Naive thymus-derived CD4-positive, alpha-beta T cell (primary cell): Measurements from ENCODE around the gene SPACDR. TPM values are rescaled to one million over a fixed set of nuclear protein-coding genes. Genes with fewer than 3 reads are reported as not detected.

Experiments used
- ATAC-seq: fragments of 150-1000 bp; cut with Tn5 transposase; 2 replicates; pipeline ENCODE4 v1.10.0; 2021; ENCODE audit warnings: mild to moderate bottlenecking, moderate library complexity
- CTCF ChIA-PET: fragments of 350-600 bp; sonication (Branson Sonifier 250); formaldehyde crosslinking; loops from one replicate; lab custom pipeline; 2021; ENCODE audit warnings: antibody characterized with exemption; lab: Charles Lee
- POLR2A ChIA-PET: fragments of 350-600 bp; sonication (Branson Sonifier 250); formaldehyde crosslinking; loops from one replicate; lab custom pipeline; 2021; ENCODE audit warnings: antibody characterized with exemption, inconsistent platforms; lab: Charles Lee
- DNase-seq, 9 donors: peaks; one replicate each; pipeline versions ENCODE4 v3.0.0 to v3.0.0-alpha.2; 2020 to 2022; ENCODE audit warnings: mixed read lengths in 1 of 9
- H3K27ac ChIP-seq: one replicate; pipeline ENCODE4 v1.7.0; 2013; ENCODE audit warnings: mild to moderate bottlenecking, low read depth, low read length, moderate library complexity
- H3K27me3 ChIP-seq, 2 donors: one replicate each; pipeline ENCODE4 v1.7.0; 2013; ENCODE audit warnings: low read length in 2 of 2, mild to moderate bottlenecking in 2 of 2, moderate library complexity in 2 of 2; ENCODE audit not compliant: control insufficient read depth in 2 of 2, insufficient read depth in 2 of 2
- H3K36me3 ChIP-seq, 3 experiments: 1 replicate in 2 of 3; 2 replicates in 1 of 3; pipeline ENCODE4 v1.7.0; 2013; ENCODE audit warnings: low read length in 3 of 3, mild to moderate bottlenecking in 3 of 3, moderate library complexity in 1 of 3; ENCODE audit not compliant: insufficient read depth in 3 of 3, control insufficient read depth in 2 of 3
- H3K4me1 ChIP-seq, 2 donors: one replicate each; pipeline ENCODE4 v1.7.0; 2013; ENCODE audit warnings: low read length in 2 of 2, mild to moderate bottlenecking in 2 of 2, moderate library complexity in 1 of 2; ENCODE audit not compliant: control insufficient read depth in 2 of 2, insufficient read depth in 2 of 2
- H3K4me3 ChIP-seq: 2 replicates; pipeline ENCODE4 v1.7.0; 2013; ENCODE audit warnings: mild to moderate bottlenecking, low read length
- H3K9me3 ChIP-seq, 3 experiments: 1 replicate in 2 of 3; 2 replicates in 1 of 3; pipeline ENCODE4 v1.7.0; 2013; ENCODE audit warnings: low read length in 3 of 3; ENCODE audit not compliant: control insufficient read depth in 2 of 3
- H3K27ac Mint-ChIP-seq, 9 donors: one replicate each; pipeline ENCODE4 v1.8.0; 2020 to 2022; ENCODE audit warnings: mixed read lengths in 9 of 9, mild to moderate bottlenecking in 8 of 9, moderate library complexity in 5 of 9, inconsistent platforms in 2 of 9
- H3K27me3 Mint-ChIP-seq, 5 donors: one replicate each; pipeline ENCODE4 v1.8.0; 2021 to 2022; ENCODE audit warnings: mixed read lengths in 5 of 5, mild to moderate bottlenecking in 1 of 5
- H3K36me3 Mint-ChIP-seq, 5 donors: one replicate each; pipeline ENCODE4 v1.8.0; 2020 to 2022; ENCODE audit warnings: mixed read lengths in 5 of 5, mild to moderate bottlenecking in 3 of 5, inconsistent platforms in 1 of 5
- H3K4me1 Mint-ChIP-seq, 7 donors: one replicate each; pipeline ENCODE4 v1.8.0; 2020 to 2022; ENCODE audit warnings: mixed read lengths in 7 of 7, mild to moderate bottlenecking in 3 of 7, inconsistent platforms in 1 of 7
- H3K4me3 Mint-ChIP-seq, 10 donors: one replicate each; pipeline ENCODE4 v1.8.0; 2020 to 2022; ENCODE audit warnings: mild to moderate bottlenecking in 10 of 10, mixed read lengths in 10 of 10, moderate library complexity in 6 of 10, inconsistent platforms in 2 of 10
- H3K9me3 Mint-ChIP-seq, 11 donors: one replicate each; pipeline ENCODE4 v1.8.0; 2020 to 2022; ENCODE audit warnings: mixed read lengths in 11 of 11, mild to moderate bottlenecking in 4 of 11, inconsistent platforms in 1 of 11, moderate library complexity in 1 of 11
- intact Hi-C, 2 donors: fragments of 100-400 bp; cut with micrococcal nuclease; formaldehyde crosslinking; loops; one replicate each; pipeline ENCODE4 v1.15.1; 2023
- polyA plus RNA-seq, 2 donors: library from polyadenylated mRNA; unstranded; fragments of 300-500 nt; fragmentation: Illumina TruSeq; gene quantifications; one replicate each; pipeline ENCODE4 v1.2.3, GENCODE V29; 2021
- total RNA-seq, 6 experiments: library from RNA in 5 of 6; stranded (reverse) in 5 of 6; gene quantifications; 1 replicate in 5 of 6; 2 replicates in 1 of 6; pipeline ENCODE4 v1.2.3 and lab custom pipeline; 2021 to 2026

The SPACDR gene
- total and polyA plus RNA-seq, 7 experiments from 2014 or later: 0.85 to 7.8 (median 2.2) TPM; not detected in 1

GRCh38 chr7:100435401-100436304 lies 28.4 kb downstream of the SPACDR start:
- H3K4me1 Mint-ChIP-seq: peaks cover 30 to 52% (median 43%) of the 10 kb centered on the region in 7 donors
- intact Hi-C loops: loop anchor here (1.0 to 10.0 kb wide), 5 partner anchors 7 to 889 kb away; partner anchors contain the start of genes FBXO24 (in 2 of the 2), LRCH4 (in 2 of the 2), TSC22D4 (in 2 of the 2) and ZCWPW1 (in 2 of the 2)
- POLR2A ChIA-PET: interaction anchor here (0.6 to 5.5 kb wide), 19 partner anchors 7 to 335 kb away, joined by 3 to 71 read pairs (median 5); partner anchors contain the start of genes AGFG2, AP4M1, FBXO24 and LAMTOR4

DNA sequence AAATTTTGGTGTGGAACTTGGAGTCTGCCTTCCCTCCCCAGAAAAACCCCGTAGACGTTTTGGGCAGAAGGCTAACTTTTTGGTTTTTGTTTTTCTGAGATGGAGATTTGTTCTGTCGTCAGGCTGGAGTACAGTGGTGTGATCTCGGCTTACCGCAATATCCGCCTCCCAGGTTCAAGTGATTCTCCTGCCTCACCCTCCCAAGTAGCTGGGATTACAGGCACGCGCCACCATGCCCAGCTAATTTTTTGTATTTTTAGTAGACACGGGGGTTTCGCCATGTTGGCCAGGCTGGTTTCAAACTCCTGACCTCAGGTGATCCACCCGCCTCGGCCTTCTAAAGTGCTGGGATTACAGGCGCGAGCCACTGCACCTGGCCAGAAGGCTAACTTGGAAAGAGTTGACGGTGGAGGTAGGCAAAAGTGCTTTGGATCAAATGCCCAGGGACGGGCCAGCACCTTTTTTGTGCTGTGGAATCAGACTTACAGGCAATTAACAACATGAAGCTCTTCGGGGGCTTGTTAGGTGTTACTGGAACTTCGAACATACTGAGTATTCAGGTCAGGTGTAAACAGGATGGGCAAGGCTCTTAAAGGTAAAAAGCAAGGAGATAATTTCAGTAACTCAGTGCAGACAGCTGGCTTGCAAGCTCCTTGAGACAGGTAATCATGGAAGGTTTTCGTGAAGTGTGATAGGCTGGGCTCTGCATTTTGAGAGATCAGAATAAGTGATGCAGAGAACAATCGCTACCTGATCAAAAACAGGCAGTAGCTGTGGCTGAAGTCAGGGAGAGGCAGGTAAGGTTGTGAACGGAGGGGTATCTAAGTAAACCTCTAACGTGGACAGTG lies 29.5 kb downstream of the SPACDR start:
- peak overlapping the region; percentile 98 for H3K27ac ChIP-seq
- intact Hi-C loops: loop anchor here in 1 of 2 donors (10.0 kb wide), 1 partner anchor 890 kb away; the partner anchor contains the start of gene IFT22
- Mint-ChIP-seq H3K9me3 (peaks cover 0 to 10% (median 0%) of the 10 kb centered on the region in 11 donors), H3K36me3 (peaks cover 0 to 33% (median 9%) of the 10 kb centered on the region in 5 donors), H3K4me3 (peak overlapping the region; percentile 75 to 100 (median 90)), H3K4me1 (peaks cover 33 to 57% (median 47%) of the 10 kb centered on the region in 7 donors), H3K27me3 (peaks cover 0 to 7% (median 0%) of the 10 kb centered on the region in 5 donors), H3K27ac (peak overlapping the region; percentile 85 to 99 (median 91))
- ChIA-PET POLR2A (interaction anchor here (0.7 to 5.5 kb wide), 14 partner anchors 11 to 334 kb away, joined by 3 to 71 read pairs (median 4); partner anchors contain the start of genes GPC2, MCM7, POP7 and STAG3), CTCF (interaction anchor here (0.6 to 1.3 kb wide), 2 partner anchors 10 to 1828 kb away, joined by 3 read pairs; no protein-coding TSS in a partner anchor)
- H3K27me3 ChIP-seq: no peaks in the 10 kb centered on the region
- ATAC-seq (no peak), DNase-seq (peak in 2 of 9 donors; percentile 28 to 34)
- H3K4me1 ChIP-seq: peaks cover 25 to 40% of the 10 kb centered on the region in 2 donors
- H3K9me3 ChIP-seq: no peaks in the 10 kb centered on the region
- H3K36me3 ChIP-seq: peaks cover 0 to 40% (median 3%) of the 10 kb centered on the region in 3 experiments
- peak overlapping the region; percentile 89 for H3K4me3 ChIP-seq

More at GRCh38 chr7:100435401-100436304, 28.4 kb downstream of the SPACDR start:
- Mint-ChIP-seq H3K36me3 (peaks cover 0 to 30% (median 6%) of the 10 kb centered on the region in 5 donors), H3K27me3 (peaks cover 0 to 4% (median 0%) of the 10 kb centered on the region in 5 donors), H3K9me3 (peaks cover 0 to 6% (median 0%) of the 10 kb centered on the region in 11 donors), H3K4me3 (peak overlapping the region; percentile 86 to 100 (median 95)), H3K27ac (peak overlapping the region; percentile 88 to 99 (median 97))
- peaks cover 0 to 36% (median 3%) of the 10 kb centered on the region in 3 experiments for H3K36me3 ChIP-seq
- H3K27ac ChIP-seq: peak overlapping the region; percentile 98
- DNase-seq (peak in 7 of 9 donors; percentile 44 to 57 (median 55)), ATAC-seq (peak; percentile 26)
- H3K9me3 ChIP-seq: no peaks in the 10 kb centered on the region
- peak overlapping the region; percentile 89 for H3K4me3 ChIP-seq
- no peaks in the 10 kb centered on the region for H3K27me3 ChIP-seq
- H3K4me1 ChIP-seq: peaks cover 22 to 36% of the 10 kb centered on the region in 2 donors
- CTCF ChIA-PET: interaction anchor here (0.6 to 1.4 kb wide), 3 partner anchors 99 to 1827 kb away, joined by 3 to 4 read pairs (median 3); no protein-coding TSS in a partner anchor

GRCh38 chr7:100433592-100434296 lies 30.3 kb downstream of the SPACDR start:
- no peak overlapping the region for H3K4me3 ChIP-seq
- peaks cover 0 to 16% (median 0%) of the 10 kb centered on the region in 11 donors for H3K9me3 Mint-ChIP-seq
- ChIA-PET CTCF (interaction anchor here (1.3 kb wide), 1 partner anchor 11 kb away, joined by 3 read pairs; no protein-coding TSS in a partner anchor), POLR2A (interaction anchor here (1.2 to 5.5 kb wide), 5 partner anchors 12 to 333 kb away, joined by 4 to 71 read pairs (median 9); partner anchors contain the start of genes MCM7 and TSC22D4)
- H3K27me3 ChIP-seq: no peaks in the 10 kb centered on the region
- H3K9me3 ChIP-seq: no peaks in the 10 kb centered on the region
- intact Hi-C loops: loop anchor here in 1 of 2 donors (10.0 kb wide), 1 partner anchor 891 kb away; the partner anchor contains the start of gene IFT22
- peaks cover 33 to 61% (median 50%) of the 10 kb centered on the region in 7 donors for H3K4me1 Mint-ChIP-seq
- H3K4me3 Mint-ChIP-seq: peak overlapping the region; percentile 61 to 100 (median 88)
- H3K36me3 ChIP-seq: peaks cover 0 to 43% (median 3%) of the 10 kb centered on the region in 3 experiments
- peak overlapping the region; percentile 4 to 99 (median 90) for H3K27ac Mint-ChIP-seq
- ATAC-seq (no peak), DNase-seq (peak in 1 of 9 donors; percentile 16)
- peaks cover 25 to 40% of the 10 kb centered on the region in 2 donors for H3K4me1 ChIP-seq
- peaks cover 0 to 11% (median 0%) of the 10 kb centered on the region in 5 donors for H3K27me3 Mint-ChIP-seq
- H3K36me3 Mint-ChIP-seq: peaks cover 0 to 36% (median 13%) of the 10 kb centered on the region in 5 donors
- H3K27ac ChIP-seq: peak overlapping the region; percentile 20

- Histone ChIP-seq H3K36me3 (peaks cover 0 to 43% (median 3%) of the 10 kb centered on the region in 3 experiments), H3K27ac (peak overlapping the region; percentile 20), H3K4me1 (peaks cover 25 to 40% of the 10 kb centered on the region in 2 donors), H3K9me3 (no peaks in the 10 kb centered on the region), H3K27me3 (no peaks in the 10 kb centered on the region), H3K4me3 (no peak overlapping the region)
- POLR2A ChIA-PET: interaction anchor here (1.2 to 5.5 kb wide), 2 partner anchors 19 to 148 kb away, joined by 4 to 71 read pairs; no protein-coding TSS in a partner anchor
- Mint-ChIP-seq H3K36me3 (peaks cover 0 to 36% (median 13%) of the 10 kb centered on the region in 5 donors), H3K4me3 (peak overlapping the region in 7 of 10 donors; percentile 23 to 100 (median 86)), H3K9me3 (peaks cover 0 to 18% (median 0%) of the 10 kb centered on the region in 11 donors), H3K4me1 (peaks cover 33 to 66% (median 52%) of the 10 kb centered on the region in 7 donors), H3K27me3 (peaks cover 0 to 15% (median 0%) of the 10 kb centered on the region in 5 donors), H3K27ac (peak overlapping the region in 8 of 9 donors; percentile 13 to 99 (median 90))
- CTCF ChIA-PET: no interaction called here
- DNase-seq (no peak), ATAC-seq (no peak)
- intact Hi-C loops: loop anchor here in 1 of 2 donors (10.0 kb wide), 1 partner anchor 892 kb away; the partner anchor contains the start of gene IFT22
Observed at GRCh38 chr7:100433276-100433591, 30.8 kb downstream of the SPACDR start.

DNA sequence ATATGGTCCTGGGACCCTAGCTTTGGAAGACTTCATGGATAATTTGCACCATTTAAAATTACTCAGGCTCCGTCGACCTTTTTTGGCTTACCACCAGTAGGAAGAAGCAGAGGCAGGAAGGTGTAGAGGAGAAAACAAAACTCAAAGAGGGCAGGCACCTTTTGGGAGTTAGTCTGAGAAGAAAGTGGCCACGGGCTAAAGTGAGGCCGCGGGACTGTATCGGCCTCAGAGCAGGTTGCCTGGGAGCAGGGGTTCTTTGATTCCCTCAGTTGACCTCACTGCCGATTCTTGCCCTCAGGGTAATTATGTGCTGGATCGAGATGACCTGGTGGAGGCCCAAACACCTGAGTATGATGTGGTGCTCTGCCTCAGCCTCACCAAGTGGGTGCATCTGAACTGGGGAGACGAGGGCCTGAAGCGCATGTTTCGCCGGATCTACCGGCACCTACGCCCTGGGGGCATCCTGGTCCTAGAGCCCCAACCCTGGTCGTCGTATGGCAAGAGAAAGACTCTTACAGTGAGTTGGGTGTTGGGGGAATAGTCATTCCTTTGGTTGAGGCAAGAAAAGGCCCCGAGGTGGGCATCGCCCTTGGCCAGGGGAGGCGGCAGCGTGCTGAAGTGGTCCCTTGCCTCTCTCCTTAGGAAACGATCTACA lies 31.3 kb downstream of the SPACDR start:
- POLR2A ChIA-PET: interaction anchor here (0.5 to 5.5 kb wide), 5 partner anchors 20 to 255 kb away, joined by 3 to 71 read pairs (median 3); partner anchors contain the start of gene STAG3
- H3K9me3 ChIP-seq: no peaks in the 10 kb centered on the region
- H3K36me3 ChIP-seq: peaks cover 0 to 43% (median 3%) of the 10 kb centered on the region in 3 experiments
- CTCF ChIA-PET: no interaction called here
- peaks cover 30 to 42% of the 10 kb centered on the region in 2 donors for H3K4me1 ChIP-seq
- peak overlapping the region in 9 of 10 donors; percentile 18 to 100 (median 81) for H3K4me3 Mint-ChIP-seq
- DNase-seq (no peak), ATAC-seq (no peak)
- H3K4me1 Mint-ChIP-seq: peaks cover 33 to 70% (median 57%) of the 10 kb centered on the region in 7 donors
- H3K27me3 Mint-ChIP-seq: peaks cover 0 to 20% (median 0%) of the 10 kb centered on the region in 5 donors
- no peaks in the 10 kb centered on the region for H3K27me3 ChIP-seq
- intact Hi-C loops: loop anchor here in 1 of 2 donors (10.0 kb wide), 1 partner anchor 892 kb away; the partner anchor contains the start of gene IFT22
- peak overlapping the region; percentile 76 to 100 (median 89) for H3K27ac Mint-ChIP-seq
- H3K27ac ChIP-seq: peak overlapping the region; percentile 46
- H3K9me3 Mint-ChIP-seq: peaks cover 0 to 18% (median 0%) of the 10 kb centered on the region in 11 donors
- H3K4me3 ChIP-seq: no peak overlapping the region
- peaks cover 0 to 36% (median 13%) of the 10 kb centered on the region in 5 donors for H3K36me3 Mint-ChIP-seq
